Endothelial cell of umbilical vein (primary cell): ENCODE data around the gene SEMG1. TPM values are rescaled to one million over a fixed set of nuclear protein-coding genes. Genes with fewer than 3 reads are reported as not detected.

Experiments used
- BruUV-seq: library from RNA; stranded (reverse); fragments of 400-500 nt; replicated peaks from 2 replicates; lab custom pipeline; 2021; lab: Mats Ljungman, UMichigan
- CTCF ChIA-PET: fragments of 300-600, 350-600 bp; sonication (Branson Sonifier 250); formaldehyde crosslinking; loops from one replicate; lab custom pipeline; 2021; ENCODE audit warnings: antibody characterized with exemption, inconsistent platforms; lab: Charles Lee
- POLR2A ChIA-PET: fragments of 300-600, 350-600 bp; sonication (Branson Sonifier 250); formaldehyde crosslinking; loops from one replicate; lab custom pipeline; 2021; ENCODE audit warnings: antibody characterized with exemption, inconsistent platforms; lab: Charles Lee
- DNase-seq: peaks from one replicate; pipeline ENCODE4 v3.0.0-alpha.2; 2011; ENCODE audit warnings: low read depth, low spot score
- FAIRE-seq: peaks from 2 replicates; lab custom pipeline; 2011; peaks lifted over from hg19 to GRCh38; lab: Jason Lieb, UNC
- H2AFZ ChIP-seq: 2 replicates; pipeline ENCODE4 v1.6.0; 2012; ENCODE audit warnings: low read depth, low read length, control low read depth, inconsistent platforms
- H3K27ac ChIP-seq: 2 replicates; pipeline ENCODE4 v1.5.1; 2011; ENCODE audit warnings: low read depth, mild to moderate bottlenecking, control low read depth, low read length, moderate library complexity; ENCODE audit not compliant: insufficient read depth
- H3K27me3 ChIP-seq, 2 experiments: 2 replicates each; pipeline versions ENCODE4 v1.6.0 to v1.6.1; 2011; ENCODE audit warnings: low read length in 2 of 2, mixed read lengths in 1 of 2; ENCODE audit not compliant: control insufficient read depth in 2 of 2, insufficient read depth in 2 of 2
- H3K36me3 ChIP-seq, 2 experiments: 2 replicates in 1 of 2; 3 replicates in 1 of 2; pipeline ENCODE4 v1.5.1; 2011; ENCODE audit warnings: low read length in 2 of 2, mild to moderate bottlenecking in 1 of 2, moderate library complexity in 1 of 2; ENCODE audit not compliant: control insufficient read depth in 2 of 2, insufficient read depth in 2 of 2; ENCODE audit errors: extremely low read depth in 1 of 2
- H3K4me1 ChIP-seq: 3 replicates; pipeline ENCODE4 v1.5.1; 2011; ENCODE audit warnings: mild to moderate bottlenecking, low read length; ENCODE audit not compliant: control insufficient read depth, insufficient read depth; ENCODE audit errors: extremely low read depth
- H3K4me2 ChIP-seq: 2 replicates; pipeline ENCODE4 v1.6.1; 2011; ENCODE audit warnings: low read length, control low read depth, mixed read lengths; ENCODE audit not compliant: insufficient read depth
- H3K4me3 ChIP-seq, 3 experiments: fragments of 200-600 bp in 1 of 3; sonication (generic), shearing (Covaris generic) in 1 of 3; replicated peaks in 1 of 3; 2 replicates each; pipeline ENCODE4 v1.5.1; 2011 to 2016; ENCODE audit warnings: control low read depth in 3 of 3, low read length in 3 of 3, mild to moderate bottlenecking in 2 of 3, inconsistent platforms in 1 of 3, low read depth in 1 of 3, moderate library complexity in 1 of 3; ENCODE audit not compliant: insufficient read depth in 1 of 3
- H3K79me2 ChIP-seq: 2 replicates; pipeline ENCODE4 v1.6.0; 2012; ENCODE audit warnings: low read length, inconsistent platforms; ENCODE audit not compliant: control insufficient read depth, insufficient read depth
- H3K9ac ChIP-seq: replicated peaks from 2 replicates; pipeline ENCODE3; 2011; ENCODE audit warnings: low read length, control low read depth; ENCODE audit not compliant: insufficient read depth; ENCODE audit errors: extremely low read depth
- H3K9me1 ChIP-seq: replicated peaks from 3 replicates; pipeline ENCODE4 v1.6.0; 2011; ENCODE audit warnings: mild to moderate bottlenecking, low read length; ENCODE audit not compliant: control insufficient read depth, insufficient read depth; ENCODE audit errors: extremely low read depth
- H3K9me3 ChIP-seq: replicated peaks from 2 replicates; pipeline ENCODE4 v1.5.1; 2012; ENCODE audit warnings: low read length, inconsistent platforms; ENCODE audit not compliant: control insufficient read depth, insufficient read depth
- H4K20me1 ChIP-seq: replicated peaks from 2 replicates; pipeline ENCODE3; 2011; ENCODE audit warnings: mild to moderate bottlenecking, low read length; ENCODE audit not compliant: control insufficient read depth, insufficient read depth; ENCODE audit errors: extremely low read depth
- CTCF ChIP-seq, 2 donors: IDR thresholded peaks; 1 replicate in 1 of 2; 2 replicates in 1 of 2; pipeline ENCODE4 v1.5.1; 2011; ENCODE audit warnings: low read length in 2 of 2, mild to moderate bottlenecking in 2 of 2, moderate library complexity in 2 of 2, control low read depth in 1 of 2, inconsistent platforms in 1 of 2, low read depth in 1 of 2; ENCODE audit not compliant: insufficient read depth in 1 of 2; ENCODE audit errors: extremely low read depth in 1 of 2
- EZH2 ChIP-seq: IDR thresholded peaks from 2 replicates; pipeline ENCODE4 v1.6.1; 2012; ENCODE audit warnings: borderline replicate concordance, low read depth, mild to moderate bottlenecking, moderate library complexity, low read length, inconsistent platforms; ENCODE audit not compliant: severe bottlenecking
- FOS ChIP-seq: IDR thresholded peaks from 2 replicates; pipeline ENCODE4 v1.6.1; 2011; ENCODE audit warnings: mild to moderate bottlenecking, low read length, moderate library complexity, borderline replicate concordance; ENCODE audit not compliant: insufficient read depth
- GATA2 ChIP-seq: IDR thresholded peaks from 2 replicates; pipeline ENCODE4 v1.7.0; 2011; ENCODE audit warnings: low read depth, mild to moderate bottlenecking, moderate library complexity, mixed read lengths, low read length; ENCODE audit not compliant: insufficient read length, insufficient read depth
- JUN ChIP-seq: IDR thresholded peaks from 2 replicates; pipeline ENCODE4 v1.6.1; 2011; ENCODE audit warnings: borderline replicate concordance, low read depth; ENCODE audit not compliant: insufficient read length, insufficient read depth
- MYC ChIP-seq: IDR thresholded peaks from one replicate; pipeline ENCODE4 v1.6.1; 2011; ENCODE audit warnings: mild to moderate bottlenecking, low read depth, low read length
- POLR2A ChIP-seq: IDR thresholded peaks from 2 replicates; pipeline ENCODE4 v1.6.1; 2012; ENCODE audit warnings: low read depth, mild to moderate bottlenecking, control low read depth, low read length
- POLR2AphosphoS5 ChIP-seq: IDR thresholded peaks from 2 replicates; pipeline ENCODE4 v1.6.1; 2012; ENCODE audit warnings: low read depth, mild to moderate bottlenecking, control low read depth, low read length, moderate library complexity; ENCODE audit not compliant: insufficient read depth
- dilution Hi-C: fragments of 300-500 bp; cut with MboI; formaldehyde crosslinking; loops from one replicate; pipeline ENCODE4 v1.15.0; 2019; ENCODE audit warnings: low sequenced_read_pairs; ENCODE audit not compliant: extremely low pct_ligation_motif_present
- intact Hi-C: fragments of 100-400 bp; cut with micrococcal nuclease; formaldehyde crosslinking; loops from one replicate; pipeline ENCODE4 v1.10.0; 2022
- polyA plus RNA-seq, 4 experiments: library from polyadenylated mRNA; depleted of rRNA in 3 of 4; stranded (reverse) in 3 of 4; unstranded in 1 of 4; fragments of >200 nt; gene quantifications; 2 replicates each; pipeline versions ENCODE4 v1.2.1 to v1.2.3, GENCODE V29; 2011 to 2012; ENCODE audit warnings: missing spikeins in 1 of 4
- total RNA-seq: library from RNA; stranded (reverse); gene quantifications from 2 replicates; pipeline ENCODE4 v1.2.3, GENCODE V29; 2021
- TF ChIP-seq, protein P1 (sequence below): IDR thresholded peaks from 2 replicates; pipeline ENCODE4 v1.6.1; 2011; ENCODE audit not compliant: insufficient read depth, insufficient read length

Gene SEMG1
- total and polyA plus RNA-seq, 2 donors (not counting 3 experiments of a cell fraction or from before 2014, with no cell fraction given), result not detected

DNA sequence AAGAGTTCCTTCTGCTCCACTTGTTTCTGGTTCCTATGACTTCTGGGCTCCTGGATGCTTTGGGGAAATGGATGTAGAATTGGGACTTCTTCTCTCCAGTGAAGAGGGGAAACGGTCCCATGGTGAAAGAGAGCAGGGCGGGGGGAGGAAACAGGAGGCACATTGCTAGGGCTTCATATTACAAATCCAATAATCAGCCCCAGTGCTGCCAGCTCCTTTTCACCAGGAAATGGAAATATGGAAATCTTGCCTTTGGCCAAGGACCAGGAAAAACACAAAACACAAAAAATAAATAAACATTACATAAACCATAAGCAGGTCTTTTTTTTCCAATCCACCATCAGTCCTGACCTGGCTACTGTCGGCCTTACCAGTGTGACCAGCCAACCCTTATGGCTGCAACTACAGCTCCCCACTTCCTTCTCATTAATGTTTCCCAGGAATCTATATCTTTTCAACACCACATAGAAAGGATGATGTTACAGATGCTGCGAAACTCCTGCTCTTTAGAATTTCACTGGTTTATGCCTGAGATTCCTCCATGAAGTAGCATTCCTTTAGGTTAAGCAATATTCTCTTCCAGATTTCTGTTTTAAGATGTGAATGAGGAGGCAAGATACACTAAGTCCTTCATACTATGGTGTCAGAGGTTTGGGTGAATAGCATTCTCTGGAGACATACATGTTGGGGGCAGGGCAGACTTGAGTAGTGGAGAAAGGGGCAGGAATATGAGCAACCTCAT, 30.1 kb upstream of the SEMG1 start:
- H3K27ac ChIP-seq, result no peak overlapping the region
- no peak for TF ChIP-seq GATA2
- TF ChIP-seq EZH2, result no peak
- no peak for TF ChIP-seq CTCF (IDR thresholded peaks at IDR 0.05; ENCODE audit: extremely low read depth in 1 of 2, insufficient read depth in 1 of 2, low read depth in 1 of 2, low read length in 2 of 2)
- no peak for TF ChIP-seq MYC
- TF ChIP-seq JUN, result no peak
- TF ChIP-seq POLR2AphosphoS5, result no peak
- no peak for TF ChIP-seq FOS
- no peak for TF ChIP-seq POLR2A
- TF ChIP-seq, protein P1, sequence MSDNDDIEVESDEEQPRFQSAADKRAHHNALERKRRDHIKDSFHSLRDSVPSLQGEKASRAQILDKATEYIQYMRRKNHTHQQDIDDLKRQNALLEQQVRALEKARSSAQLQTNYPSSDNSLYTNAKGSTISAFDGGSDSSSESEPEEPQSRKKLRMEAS, result no peak
- no peaks in the 10 kb centered on the region for H3K9me3 ChIP-seq
- H3K4me1 ChIP-seq, result no peaks in the 10 kb centered on the region
- no peak for DNase-seq
- no peaks in the 10 kb centered on the region for H3K79me2 ChIP-seq
- ChIA-PET POLR2A (no interaction called here), CTCF (interaction anchor here (1.0 kb wide), 1 partner anchor 10 kb away, joined by 3 read pairs; no protein-coding TSS in a partner anchor)
- peaks cover 4 to 6% of the 10 kb centered on the region in 2 experiments for H3K27me3 ChIP-seq
- H2AFZ ChIP-seq, result no peak overlapping the region
- H3K9me1 ChIP-seq, result no peaks in the 10 kb centered on the region
- intact Hi-C loops, result no loop called here
- no peak overlapping the region for H3K4me2 ChIP-seq
- no peaks in the 10 kb centered on the region for H4K20me1 ChIP-seq
- dilution Hi-C loops, result no loop called here
- H3K9ac ChIP-seq, result no peak overlapping the region
- no peak for FAIRE-seq
- BruUV-seq, result no TSS peak
- H3K4me3 ChIP-seq, result no peak overlapping the region
- no peaks in the 10 kb centered on the region for H3K36me3 ChIP-seq
